Muscle of arm (tissue), 12 donors: ENCODE measurements around the gene PINK1. TPM values are rescaled to one million over a fixed set of nuclear protein-coding genes. Genes with fewer than 3 reads are reported as not detected.

Experiments used
- DNase-seq: peaks from one replicate; pipeline ENCODE4 v3.0.0-alpha.2; 2013
- polyA plus RNA-seq, 12 donors: library from polyadenylated mRNA; unstranded; fragments of 120-200 nt; gene quantifications; one replicate each; pipeline ENCODE4 v1.2.1, GENCODE V29; 2013; ENCODE audit not compliant: insufficient read length in 12 of 12

Gene PINK1
- polyA plus RNA-seq, 12 donors: 30.7 to 43.5 (median 38.7) TPM; not detected in 1

- no peak for DNase-seq
Measured at GRCh38 chr1:20641975-20642374, 8.7 kb downstream of the PINK1 start.

DNA sequence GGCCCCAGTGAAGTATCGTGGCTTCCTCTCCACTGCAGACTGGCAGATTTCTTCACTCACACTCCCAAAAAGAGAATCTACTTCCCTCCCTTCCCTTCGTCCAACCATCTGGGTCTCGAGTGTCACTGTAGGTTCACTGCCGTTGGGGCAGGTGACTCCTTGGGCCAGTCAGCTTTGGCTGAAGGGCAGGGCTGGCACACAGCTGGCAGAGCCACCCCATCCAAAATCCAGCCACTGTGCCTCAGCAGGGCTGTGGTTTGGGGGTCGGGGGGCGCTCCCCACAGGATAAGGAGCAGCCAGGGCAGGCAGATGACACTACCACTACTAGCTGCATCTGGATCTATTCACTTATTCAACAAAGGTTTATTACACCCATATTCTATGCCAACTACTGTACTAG, 9.8 kb downstream of the PINK1 start:
- no peak for DNase-seq

GRCh38 chr1:20644416-20644815, 11.2 kb downstream of the PINK1 start:
- no peak for DNase-seq

GRCh38 chr1:20645414-20645813, 12.2 kb downstream of the PINK1 start:
- no peak for DNase-seq

DNA sequence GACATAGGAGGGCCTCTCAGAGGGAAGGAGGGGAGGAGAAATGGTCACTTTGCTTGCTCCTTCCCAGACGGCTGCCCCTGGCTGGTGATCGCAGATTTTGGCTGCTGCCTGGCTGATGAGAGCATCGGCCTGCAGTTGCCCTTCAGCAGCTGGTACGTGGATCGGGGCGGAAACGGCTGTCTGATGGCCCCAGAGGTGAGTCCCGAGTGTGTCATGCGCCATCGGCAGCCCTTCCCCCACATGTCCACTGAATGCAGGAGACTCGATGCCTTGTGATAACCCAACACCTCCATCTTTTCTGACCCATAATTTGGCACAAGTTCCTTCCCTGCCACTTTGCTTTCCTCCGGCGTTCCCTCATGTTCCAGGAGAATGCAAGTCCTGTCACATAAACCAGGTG, 15.2 kb downstream of the PINK1 start:
- DNase-seq: no peak

DNA sequence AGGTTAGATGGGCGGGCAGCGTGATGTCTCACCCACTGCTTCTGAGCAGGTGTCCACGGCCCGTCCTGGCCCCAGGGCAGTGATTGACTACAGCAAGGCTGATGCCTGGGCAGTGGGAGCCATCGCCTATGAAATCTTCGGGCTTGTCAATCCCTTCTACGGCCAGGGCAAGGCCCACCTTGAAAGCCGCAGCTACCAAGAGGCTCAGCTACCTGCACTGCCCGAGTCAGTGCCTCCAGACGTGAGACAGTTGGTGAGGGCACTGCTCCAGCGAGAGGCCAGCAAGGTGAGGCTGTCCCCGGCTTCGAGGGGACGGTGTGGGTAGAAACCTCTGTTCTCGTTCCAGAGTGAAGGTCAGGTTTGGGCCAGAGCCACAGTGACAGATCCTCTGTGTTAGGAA, 15.7 kb downstream of the PINK1 start:
- no peak for DNase-seq

DNA sequence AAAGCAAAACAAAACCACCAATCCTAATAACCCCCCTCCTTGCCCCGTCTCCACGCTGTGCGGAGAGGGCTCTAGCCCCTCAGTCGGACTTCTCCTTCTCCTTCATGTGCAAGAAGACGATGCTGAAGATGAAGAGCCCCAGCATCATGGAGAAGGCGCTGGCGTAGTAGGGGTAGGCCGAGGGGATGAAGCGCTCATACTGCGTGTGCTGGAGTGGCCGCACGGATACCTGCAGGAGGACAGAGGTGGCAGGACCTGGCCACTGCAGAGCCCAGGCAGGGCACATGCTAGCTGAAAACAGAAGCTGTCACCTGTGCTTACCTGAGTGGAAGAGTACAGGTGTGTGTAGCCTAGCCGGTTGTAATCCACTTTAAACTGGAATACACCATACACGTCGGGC, 19.0 kb downstream of the PINK1 start:
- DNase-seq: no peak

DNA sequence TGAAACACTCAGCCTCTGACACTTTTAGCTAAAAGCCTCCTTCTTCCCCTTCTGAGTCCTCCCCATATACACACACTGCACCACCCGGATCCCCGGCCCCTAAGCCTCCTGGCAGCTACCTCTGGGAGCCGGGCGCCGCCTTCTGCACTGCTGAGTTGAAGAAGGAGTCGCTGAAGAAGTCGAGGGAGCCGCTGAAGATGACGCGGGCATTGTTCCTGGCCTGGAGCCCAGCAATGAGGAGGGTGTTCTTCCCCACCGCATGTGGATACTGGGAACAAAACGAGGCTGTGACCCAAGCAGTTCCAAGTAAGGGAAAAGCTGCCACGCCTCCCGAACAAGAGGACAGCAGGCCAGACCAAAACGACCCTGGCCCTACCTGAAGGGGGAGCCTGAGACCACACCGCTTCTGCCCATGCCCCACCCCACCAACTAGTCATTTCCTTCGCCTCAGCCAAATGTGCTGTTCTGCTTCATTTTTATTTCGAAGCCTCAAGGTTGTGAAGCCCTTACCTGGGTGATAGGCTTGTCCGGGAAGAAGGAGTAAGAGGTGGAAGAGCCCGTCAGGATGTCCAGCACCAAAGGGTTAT, 20.9 kb downstream of the PINK1 start:
- DNase-seq: no peak

GRCh38 chr1:20657024-20657423, 23.8 kb downstream of the PINK1 start:
- no peak for DNase-seq

DNA sequence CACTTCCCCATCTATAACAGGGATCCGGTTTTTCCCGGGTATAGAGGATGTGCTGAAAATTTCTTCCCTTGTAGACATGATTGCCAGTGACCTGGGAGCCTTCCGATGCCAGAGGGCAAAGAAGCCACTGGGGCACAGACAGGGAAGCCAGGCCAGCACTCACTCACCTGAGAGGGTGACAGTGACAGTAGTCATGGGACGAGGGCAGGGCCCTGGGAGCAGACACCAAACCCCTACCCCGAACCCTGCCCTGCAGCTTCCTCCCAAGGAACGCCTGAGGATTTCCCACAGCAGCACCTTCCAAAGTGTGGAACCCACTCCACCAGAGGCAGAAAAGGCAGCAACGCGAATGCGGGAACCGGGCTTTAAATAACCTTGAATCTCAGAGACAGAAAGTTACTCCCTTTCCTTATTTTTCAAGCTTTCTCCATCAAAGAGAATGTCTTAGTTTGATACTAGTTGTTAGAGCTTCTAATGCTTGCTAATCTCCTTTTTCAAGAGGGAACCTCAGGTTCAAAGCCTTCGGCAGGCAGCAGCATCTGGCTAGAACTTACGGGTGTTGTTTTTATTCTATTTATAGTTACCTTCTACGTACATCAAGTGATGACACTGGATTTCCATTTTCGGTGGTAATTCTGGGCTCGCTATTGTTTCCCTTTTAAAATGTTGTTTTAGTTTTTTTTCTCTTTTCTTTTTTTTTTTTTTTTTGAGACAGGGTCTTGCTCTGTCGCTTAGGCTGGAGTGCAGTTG, 25.1 kb downstream of the PINK1 start:
- no peak for DNase-seq

GRCh38 chr1:20660363-20660762, 27.1 kb downstream of the PINK1 start:
- no peak for DNase-seq

DNA sequence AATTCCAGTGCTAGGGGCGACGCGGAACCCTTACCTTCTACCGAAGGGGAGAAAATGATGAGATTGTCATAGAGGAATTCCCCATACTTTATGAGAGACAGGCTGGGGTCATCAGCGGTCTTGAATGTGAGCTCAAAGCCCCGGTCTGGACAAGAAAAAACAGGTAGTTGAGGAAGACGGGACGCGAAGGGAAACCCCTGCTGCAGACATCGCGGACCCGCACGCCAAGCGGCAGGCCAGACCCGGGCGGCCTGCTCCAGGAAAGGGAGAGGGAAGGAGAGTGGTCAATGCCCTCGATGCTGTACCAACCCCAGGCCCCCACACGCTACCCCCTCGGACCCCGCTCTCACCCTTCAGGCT, 27.6 kb downstream of the PINK1 start:
- no peak for DNase-seq

DNA sequence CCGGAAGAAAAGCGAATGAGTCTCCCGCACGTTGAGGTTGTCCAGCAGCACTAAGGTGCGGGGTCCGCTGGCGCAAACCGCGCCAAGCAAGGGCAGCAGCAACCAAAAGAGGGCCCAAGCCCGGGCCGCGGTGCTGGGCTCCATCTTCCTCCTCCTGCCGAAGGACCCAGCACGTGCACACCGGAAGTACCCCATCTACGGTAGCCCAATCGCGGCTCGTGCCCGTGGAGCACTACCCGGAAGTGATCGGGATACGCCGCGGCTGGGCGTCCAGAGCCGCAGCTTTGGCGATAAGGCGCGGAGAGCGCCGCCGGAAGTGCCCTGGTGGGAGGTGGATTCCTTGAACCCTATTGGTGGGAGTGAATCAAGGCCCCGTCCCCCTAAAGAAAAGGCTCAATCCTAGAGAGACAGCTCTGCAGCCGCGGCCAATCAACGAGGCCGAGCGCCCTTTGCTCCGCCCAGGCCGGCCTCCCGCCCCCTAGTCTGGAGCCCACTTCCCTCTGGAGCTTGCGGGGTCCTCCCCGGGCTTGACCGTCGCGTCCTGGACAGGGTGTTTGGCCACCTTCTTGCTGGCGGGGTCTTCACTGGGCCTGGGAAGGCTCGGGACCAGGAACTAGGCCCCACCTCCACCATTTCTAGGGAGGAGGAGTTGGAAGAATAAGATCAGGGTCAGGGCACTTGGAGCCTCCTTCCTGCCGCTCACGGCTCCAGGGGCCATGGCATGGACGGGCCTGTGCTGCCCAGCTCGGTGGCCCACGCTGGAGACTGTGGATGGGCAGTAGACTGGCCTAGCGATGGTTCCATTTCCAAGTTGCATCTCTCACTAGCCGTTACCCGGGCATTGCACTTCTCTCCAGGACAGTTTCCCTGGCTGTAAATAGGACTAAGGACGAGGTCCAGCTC, 28.2 kb downstream of the PINK1 start, which contains the start of gene DDOST:
DDOST (minus strand) TSS at position 163 of the 903 bp plus-strand sequence; CDS start at position 144, 19 bp downstream.
- peak; percentile 98 for DNase-seq

GRCh38 chr1:20662110-20662475, 28.8 kb downstream of the PINK1 start:
- DNase-seq: no peak

GRCh38 chr1:20663365-20663764, 30.1 kb downstream of the PINK1 start:
- no peak for DNase-seq

DNA sequence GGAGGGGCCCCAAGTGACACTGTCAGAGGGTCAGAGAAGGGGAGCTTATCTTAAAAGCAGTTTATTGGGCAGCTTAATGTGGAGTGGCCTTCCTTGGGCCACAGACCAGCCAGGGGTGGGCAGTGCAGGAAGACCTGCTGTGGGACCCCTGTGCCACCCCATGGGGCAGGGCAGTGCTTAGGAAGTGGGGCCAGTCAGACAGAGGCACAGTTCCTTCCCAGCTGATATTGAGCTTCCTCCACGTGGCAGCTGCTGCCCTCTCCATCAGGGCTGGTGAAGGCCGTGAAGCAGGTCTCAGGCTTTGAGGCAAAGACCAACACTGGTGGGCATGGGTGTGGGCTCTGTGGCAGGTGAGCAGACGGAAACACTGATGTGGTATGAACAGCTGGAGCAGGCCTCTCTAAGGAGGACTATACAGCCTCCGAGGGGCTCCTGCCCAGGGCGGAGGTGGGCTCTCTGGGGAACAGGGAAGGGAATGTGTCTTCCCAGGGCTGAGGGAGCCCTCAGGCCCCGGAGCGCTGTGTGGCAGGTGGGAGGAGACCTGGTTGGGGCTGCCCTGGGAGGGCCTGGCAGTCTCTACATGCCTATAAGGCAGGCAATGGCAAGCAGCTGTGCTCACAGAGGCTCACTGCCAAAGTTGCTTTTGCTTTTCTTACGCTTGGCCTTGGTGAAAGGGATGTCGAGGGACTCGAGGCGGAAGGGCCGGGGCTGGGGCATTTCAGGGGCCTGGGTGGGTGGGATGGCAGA, 30.9 kb downstream of the PINK1 start:
- no peak for DNase-seq

GRCh38 chr1:20665726-20666125, 32.5 kb downstream of the PINK1 start:
- no peak for DNase-seq

DNA sequence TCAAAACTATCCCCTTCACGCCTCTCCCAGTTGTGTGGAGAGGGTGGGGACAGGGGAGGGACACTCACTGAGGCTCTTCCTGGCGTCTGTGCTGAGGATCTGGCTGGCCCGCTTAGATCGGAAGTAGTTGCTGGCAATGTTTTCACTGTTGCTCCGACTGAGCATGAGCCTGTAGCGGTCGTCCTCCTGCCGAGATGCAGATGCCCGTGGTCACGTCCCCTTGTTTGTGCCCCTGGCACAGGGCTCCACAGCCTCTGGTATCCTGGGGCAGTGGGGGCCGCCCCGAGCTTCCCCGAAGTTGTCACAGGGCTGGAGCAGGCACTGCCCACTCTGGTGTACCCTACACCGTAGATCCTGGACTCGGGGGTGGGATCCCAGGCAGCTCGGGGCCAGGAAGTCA, 32.9 kb downstream of the PINK1 start:
- DNase-seq: no peak

DNA sequence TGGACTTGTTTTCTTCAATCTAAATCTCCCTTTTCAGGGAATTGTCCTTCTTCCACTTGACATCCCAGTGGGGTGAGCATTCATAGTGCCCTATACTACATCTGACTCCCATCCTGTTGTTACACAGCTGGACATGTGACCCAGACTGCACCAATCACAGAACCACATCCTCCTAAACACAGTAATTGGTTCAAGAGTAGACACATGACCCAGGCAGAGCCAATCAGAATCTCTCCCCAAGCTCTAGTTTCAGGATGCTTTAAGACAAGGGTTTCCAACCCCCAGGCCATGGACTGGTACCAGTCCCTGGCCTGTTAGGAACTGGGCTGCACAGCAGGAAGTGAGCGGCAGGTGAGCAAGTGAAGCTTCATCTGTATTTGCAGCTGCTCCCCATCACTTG, 33.5 kb downstream of the PINK1 start:
- DNase-seq: no peak

- no peak for DNase-seq
Measured at GRCh38 chr1:20668581-20668980, 35.3 kb downstream of the PINK1 start.

- DNase-seq: no peak
Measured at GRCh38 chr1:20670936-20671335, 37.7 kb downstream of the PINK1 start.

- no peak for DNase-seq
Measured at GRCh38 chr1:20672265-20672632, 39.0 kb downstream of the PINK1 start.
